Activated T-cell treated with anti-CD3 and anti-CD28 coated beads, Interleukin-2, amount 50 U/mL, for 72 hours (primary cell): ENCODE results near the gene AKT1. TPM values are rescaled to one million over a fixed set of nuclear protein-coding genes. Genes with fewer than 3 reads are reported as not detected.

Source experiments
- ATAC-seq, 2 donors: fragments of 150-1000 bp; cut with Tn5 transposase; replicated peaks in 1 of 2; 2 replicates each; pipeline ENCODE4 v1.10.0; 2021; ENCODE audit warnings: moderate library complexity in 2 of 2, mild to moderate bottlenecking in 1 of 2
- DNase-seq, 2 donors: peaks; one replicate each; pipeline ENCODE4 v3.0.0; 2021 to 2022; ENCODE audit warnings: mixed read lengths in 1 of 2
- H3K27ac Mint-ChIP-seq: one replicate; pipeline ENCODE4 v1.8.0; 2022; ENCODE audit warnings: mild to moderate bottlenecking, moderate library complexity, mixed read lengths
- H3K27me3 Mint-ChIP-seq: one replicate; pipeline ENCODE4 v1.8.0; 2022; ENCODE audit warnings: low read depth, mixed read lengths
- H3K36me3 Mint-ChIP-seq, 2 donors: one replicate each; pipeline ENCODE4 v1.8.0; 2022; ENCODE audit warnings: mixed read lengths in 2 of 2, mild to moderate bottlenecking in 1 of 2; ENCODE audit not compliant: insufficient read depth in 2 of 2
- H3K4me1 Mint-ChIP-seq: one replicate; pipeline ENCODE4 v1.8.0; 2022; ENCODE audit warnings: low read depth, mixed read lengths
- H3K4me3 Mint-ChIP-seq, 2 donors: one replicate each; pipeline ENCODE4 v1.8.0; 2022; ENCODE audit warnings: mild to moderate bottlenecking in 2 of 2, mixed read lengths in 2 of 2, moderate library complexity in 2 of 2
- H3K9me3 Mint-ChIP-seq, 2 donors: one replicate each; pipeline ENCODE4 v1.8.0; 2022; ENCODE audit warnings: mixed read lengths in 2 of 2
- total RNA-seq, 2 donors: library from RNA; stranded (reverse); gene quantifications; one replicate each; pipeline ENCODE4 v1.2.3, GENCODE V29; 2022

The AKT1 gene
- total RNA-seq, 2 donors from 2014 or later, result 98.0 to 113 TPM

DNA sequence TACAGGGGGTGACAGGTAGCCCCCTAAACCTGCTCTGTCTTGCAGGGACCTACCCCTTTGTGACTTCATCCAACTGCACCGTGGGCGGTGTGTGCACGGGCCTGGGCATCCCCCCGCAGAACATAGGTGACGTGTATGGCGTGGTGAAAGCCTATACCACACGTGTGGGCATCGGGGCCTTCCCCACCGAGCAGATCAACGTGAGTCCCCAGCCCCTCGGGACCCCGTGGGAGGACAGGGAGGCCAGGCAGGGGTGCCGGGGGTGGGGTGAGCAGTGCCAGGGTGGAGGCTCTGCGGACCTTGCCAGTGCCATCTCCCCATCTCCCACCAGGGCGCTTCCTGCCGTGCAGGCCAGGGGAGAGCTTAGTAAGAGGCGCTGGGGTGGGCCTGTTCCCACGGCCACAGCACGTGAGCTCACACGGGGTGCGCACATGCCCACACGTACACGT, 53.7 kb downstream of the AKT1 start:
- Mint-ChIP-seq H3K9me3 (no peaks in the 10 kb centered on the region), H3K4me1 (peaks cover 7% of the 10 kb centered on the region), H3K4me3 (no peak overlapping the region), H3K27me3 (no peaks in the 10 kb centered on the region), H3K27ac (no peak overlapping the region), H3K36me3 (no peaks in the 10 kb centered on the region)
- DNase-seq, result no peak
- no peak for ATAC-seq

DNA sequence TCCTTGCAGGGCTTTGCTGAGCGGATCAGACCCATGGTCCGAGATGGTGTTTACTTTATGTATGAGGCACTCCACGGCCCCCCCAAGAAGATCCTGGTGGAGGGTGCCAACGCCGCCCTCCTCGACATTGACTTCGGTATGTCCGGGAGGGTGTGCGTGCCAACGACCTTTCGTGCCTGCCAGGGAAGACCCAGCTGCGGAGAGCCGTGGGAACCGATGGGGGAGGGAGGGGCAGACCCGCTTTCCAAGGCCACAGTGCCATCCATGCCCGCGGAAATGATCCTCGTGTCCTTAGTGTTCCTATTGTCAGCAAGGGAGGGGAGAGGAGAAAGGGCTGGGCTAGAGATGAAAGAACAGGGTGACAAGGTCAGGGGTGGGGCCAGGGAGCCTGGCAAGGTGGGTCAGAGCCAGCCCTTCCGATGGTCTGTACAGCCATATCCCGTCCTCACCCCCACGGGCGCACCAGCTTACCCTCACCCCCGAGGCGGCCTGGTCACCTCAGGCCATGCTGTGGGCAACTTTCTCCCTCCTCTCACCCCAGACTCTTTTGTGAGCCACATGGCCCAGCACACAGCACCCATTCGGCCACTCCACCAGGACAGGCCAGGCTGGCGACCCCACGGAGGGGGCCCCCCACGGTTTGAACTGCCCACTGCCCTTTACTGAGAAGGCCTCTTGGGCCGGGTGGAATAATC, 54.3 kb downstream of the AKT1 start:
- Mint-ChIP-seq H3K4me3 (no peak overlapping the region), H3K4me1 (peaks cover 7% of the 10 kb centered on the region), H3K27me3 (no peaks in the 10 kb centered on the region), H3K9me3 (no peaks in the 10 kb centered on the region), H3K27ac (no peak overlapping the region), H3K36me3 (no peaks in the 10 kb centered on the region)
- ATAC-seq (no peak), DNase-seq (no peak)

DNA sequence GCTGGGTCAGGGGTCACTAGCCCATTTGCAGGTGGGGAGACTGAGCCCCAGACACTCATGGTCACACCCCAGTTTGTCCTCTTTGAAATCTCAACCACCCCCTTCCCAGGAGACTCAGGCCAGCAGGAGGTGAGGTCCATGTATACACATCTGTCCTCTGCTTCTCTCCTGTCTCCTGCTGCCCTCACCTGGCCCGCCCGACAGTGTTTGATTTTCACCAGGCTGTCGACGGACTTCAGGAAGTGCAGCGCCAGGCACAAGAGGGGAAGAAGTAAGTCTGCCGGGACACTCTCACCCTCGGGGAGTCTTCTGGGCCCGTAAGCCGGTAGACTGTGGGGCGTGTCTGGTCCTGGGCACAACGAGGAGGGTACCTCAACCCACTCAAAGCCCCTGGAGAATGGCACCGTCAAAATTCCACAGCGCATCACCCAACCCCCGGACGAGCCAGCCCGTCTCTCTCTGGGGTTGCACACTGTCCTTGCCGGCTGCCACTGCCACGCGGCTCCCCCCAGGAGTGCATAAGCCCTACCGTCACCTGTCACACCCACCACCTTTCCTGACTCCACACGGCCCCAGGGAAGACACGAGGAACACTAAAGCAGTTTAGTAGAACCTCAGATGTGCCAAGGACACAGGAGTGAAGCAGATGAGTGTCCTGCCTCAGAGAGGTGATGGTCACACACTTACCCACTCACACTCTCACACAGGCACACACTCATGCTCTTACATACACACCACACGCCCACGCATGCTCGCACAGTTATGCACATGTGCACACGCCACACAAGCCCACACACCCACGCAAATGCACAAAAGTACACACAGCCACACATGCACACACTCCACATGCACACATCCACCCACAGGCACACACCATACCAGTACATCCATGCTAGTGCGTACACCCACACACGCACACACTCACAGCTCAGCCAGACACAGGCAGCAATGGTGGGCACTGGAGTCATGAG, 55.7 kb downstream of the AKT1 start:
- no peaks in the 10 kb centered on the region for H3K36me3 Mint-ChIP-seq
- no peak for DNase-seq
- H3K27ac Mint-ChIP-seq, result no peak overlapping the region
- H3K9me3 Mint-ChIP-seq, result no peaks in the 10 kb centered on the region
- no peak overlapping the region for H3K4me3 Mint-ChIP-seq
- H3K4me1 Mint-ChIP-seq, result no peaks in the 10 kb centered on the region
- ATAC-seq, result no peak
- H3K27me3 Mint-ChIP-seq, result no peaks in the 10 kb centered on the region

DNA sequence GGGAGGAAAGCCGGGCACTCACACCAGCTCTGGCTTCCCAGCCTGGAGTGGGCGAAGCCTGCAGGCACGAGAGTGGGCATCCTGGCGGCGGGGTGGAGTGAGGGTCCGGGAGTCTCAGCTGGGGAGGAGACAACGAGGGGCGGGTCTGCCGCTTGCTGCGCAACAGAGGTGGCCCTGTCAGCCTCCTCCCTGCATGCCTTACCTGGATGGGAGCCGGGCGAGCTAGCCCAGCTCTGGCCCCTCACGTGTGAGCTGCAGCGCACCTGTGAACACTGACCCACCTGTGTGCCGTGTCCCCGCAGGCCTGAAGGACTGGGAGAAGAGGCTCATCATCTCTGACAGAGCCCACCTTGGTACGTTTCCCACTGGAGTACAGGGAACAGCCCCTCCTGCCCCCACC, 56.5 kb downstream of the AKT1 start:
- Mint-ChIP-seq H3K4me3 (no peak overlapping the region), H3K9me3 (no peaks in the 10 kb centered on the region), H3K27ac (no peak overlapping the region), H3K4me1 (no peaks in the 10 kb centered on the region), H3K36me3 (no peaks in the 10 kb centered on the region), H3K27me3 (no peaks in the 10 kb centered on the region)
- no peak for DNase-seq
- no peak for ATAC-seq

DNA sequence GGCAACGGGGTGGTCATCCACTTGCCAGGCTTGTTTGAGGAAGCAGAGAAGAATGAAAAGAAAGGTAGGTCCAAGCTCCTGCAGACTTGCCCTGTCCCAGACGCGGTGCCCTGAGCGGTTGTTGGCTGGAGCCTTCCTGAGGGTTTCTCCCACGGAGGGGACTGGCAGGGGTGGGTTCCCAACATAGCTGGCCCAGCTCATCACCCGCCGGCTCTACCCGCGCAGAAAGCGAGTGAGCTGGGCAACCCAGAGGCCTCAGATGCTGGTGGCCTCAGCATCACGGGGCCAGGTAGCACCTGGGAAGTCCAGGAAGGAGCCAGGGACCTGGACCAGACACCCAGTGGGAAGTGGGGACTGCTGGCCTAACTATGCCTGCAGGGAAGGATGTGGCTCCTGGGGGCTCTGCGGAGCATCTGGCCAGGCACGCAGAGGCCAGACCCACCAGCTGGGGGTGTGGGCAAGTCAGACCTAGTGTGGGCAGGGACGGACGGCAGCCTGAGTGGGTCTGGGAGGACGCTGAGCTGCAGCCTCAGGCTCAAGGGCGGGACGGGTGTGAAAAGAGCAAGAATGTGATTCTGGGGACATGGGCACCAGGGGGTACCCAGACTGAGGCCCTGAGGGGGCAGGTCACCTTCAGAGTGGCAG, 57.1 kb downstream of the AKT1 start:
- Mint-ChIP-seq H3K27ac (no peak overlapping the region), H3K27me3 (no peaks in the 10 kb centered on the region)

DNA sequence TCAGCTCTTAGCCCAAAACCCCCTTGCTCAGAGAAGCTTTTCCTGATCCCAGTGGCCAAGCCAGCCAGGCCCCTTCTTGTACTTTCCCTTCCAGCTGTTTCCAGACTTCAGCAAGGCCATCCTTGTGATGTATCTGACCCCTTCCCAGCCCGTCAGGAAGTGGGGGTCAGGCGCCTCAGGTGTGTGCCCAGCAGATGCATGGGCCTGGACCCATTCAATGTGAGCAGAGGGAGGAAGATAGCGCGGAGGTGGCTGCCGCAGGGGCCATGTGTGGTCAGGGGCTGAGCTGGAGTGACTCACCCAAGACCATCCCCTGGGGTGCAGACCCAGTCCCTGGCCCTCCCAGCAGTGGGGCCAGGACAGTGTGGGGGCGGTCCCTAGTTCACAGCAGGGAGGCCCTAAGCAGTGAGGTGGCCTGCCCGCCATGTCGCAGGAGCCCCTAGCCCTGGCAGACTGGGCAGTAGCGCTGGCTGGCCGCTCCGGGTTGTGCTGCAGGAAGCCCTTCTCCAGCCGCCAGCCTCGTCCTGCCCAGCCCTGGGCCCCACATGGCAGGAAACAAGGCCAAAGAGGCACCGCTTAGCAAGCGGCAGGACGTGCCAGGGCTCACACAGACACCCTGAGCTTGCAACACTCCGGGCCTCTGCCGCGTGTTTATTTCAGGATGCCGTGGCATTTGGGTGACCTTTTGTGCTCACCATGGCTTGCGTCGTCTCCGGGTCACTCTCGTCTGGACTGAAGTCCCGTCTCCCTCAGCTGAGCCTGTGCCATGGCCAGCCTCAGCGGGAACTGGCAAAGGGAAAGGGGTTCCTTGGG, 59.5 kb downstream of the AKT1 start:
- Mint-ChIP-seq H3K4me1 (no peaks in the 10 kb centered on the region), H3K36me3 (no peaks in the 10 kb centered on the region), H3K9me3 (no peaks in the 10 kb centered on the region), H3K27ac (no peak overlapping the region), H3K27me3 (no peaks in the 10 kb centered on the region), H3K4me3 (no peak overlapping the region)
- no peak for ATAC-seq
- DNase-seq, result no peak

More for the DNA sequence above, 57.1 kb downstream of the AKT1 start:
- no peaks in the 10 kb centered on the region for H3K36me3 Mint-ChIP-seq
- no peaks in the 10 kb centered on the region for H3K9me3 Mint-ChIP-seq
- DNase-seq (no peak), ATAC-seq (no peak)
- H3K4me1 Mint-ChIP-seq, result no peaks in the 10 kb centered on the region
- no peak overlapping the region for H3K4me3 Mint-ChIP-seq

DNA sequence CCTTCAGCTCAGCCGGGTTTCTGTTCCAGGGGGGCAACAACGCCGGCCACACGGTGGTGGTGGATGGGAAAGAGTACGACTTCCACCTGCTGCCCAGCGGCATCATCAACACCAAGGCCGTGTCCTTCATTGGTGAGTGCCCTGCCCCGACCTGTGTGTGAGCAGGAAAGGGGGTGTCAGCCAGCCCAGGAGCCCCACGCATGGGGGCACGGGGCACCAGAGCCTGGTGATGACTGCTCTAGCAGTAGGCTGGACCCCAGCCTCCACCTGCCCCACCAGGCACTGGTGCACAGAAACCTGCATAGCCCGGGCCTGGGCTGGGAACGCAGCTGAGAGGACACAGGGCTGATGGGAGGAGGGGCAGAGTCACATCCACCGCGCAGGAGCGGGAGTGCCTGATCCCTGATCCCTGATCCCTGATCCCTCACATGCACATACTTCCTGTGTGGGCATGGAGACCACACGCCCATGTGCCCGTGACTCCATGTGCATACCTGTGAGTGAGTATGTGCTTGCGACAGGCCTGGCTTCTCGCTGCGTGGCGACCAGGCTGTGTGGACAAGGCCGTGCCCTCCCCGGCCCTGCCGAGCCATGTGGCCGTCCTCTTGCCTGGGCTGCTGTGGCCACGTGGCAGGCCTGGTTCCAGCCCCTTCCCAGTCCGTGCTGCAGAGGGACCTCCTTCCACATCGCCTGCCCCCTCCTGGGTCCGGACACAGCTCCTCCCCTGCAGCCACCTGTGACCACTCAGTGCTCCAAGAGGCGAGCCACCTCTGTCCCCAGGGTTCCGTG, 60.4 kb downstream of the AKT1 start:
- Mint-ChIP-seq H3K9me3 (no peaks in the 10 kb centered on the region), H3K27me3 (no peaks in the 10 kb centered on the region), H3K4me1 (no peaks in the 10 kb centered on the region), H3K27ac (no peak overlapping the region), H3K36me3 (no peaks in the 10 kb centered on the region), H3K4me3 (no peak overlapping the region)
- no peak for ATAC-seq
- DNase-seq, result no peak

DNA sequence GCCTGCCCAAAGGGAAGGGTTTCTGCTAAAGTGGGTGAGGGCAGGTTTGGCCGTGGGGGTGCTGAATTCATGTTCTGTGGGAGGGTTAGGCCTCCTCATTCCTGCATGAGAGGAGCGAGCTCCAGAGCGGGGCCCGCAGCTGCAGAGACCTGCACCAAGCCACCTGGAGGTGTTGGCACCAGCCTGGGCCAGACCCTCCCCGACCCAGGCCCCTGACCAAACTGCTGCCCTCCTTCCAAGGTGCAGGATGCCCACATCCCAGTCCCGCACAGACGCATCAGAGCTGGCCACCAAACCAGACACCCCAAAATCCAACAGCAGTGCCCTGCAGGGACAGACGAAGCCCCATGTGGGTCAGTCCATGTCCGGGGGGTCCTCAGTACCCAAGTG, 61.0 kb downstream of the AKT1 start:
- ATAC-seq (no peak), DNase-seq (no peak)
- no peaks in the 10 kb centered on the region for H3K36me3 Mint-ChIP-seq
- no peak overlapping the region for H3K4me3 Mint-ChIP-seq
- H3K4me1 Mint-ChIP-seq, result no peaks in the 10 kb centered on the region
- H3K27ac Mint-ChIP-seq, result no peak overlapping the region
- no peaks in the 10 kb centered on the region for H3K9me3 Mint-ChIP-seq
- no peaks in the 10 kb centered on the region for H3K27me3 Mint-ChIP-seq

DNA sequence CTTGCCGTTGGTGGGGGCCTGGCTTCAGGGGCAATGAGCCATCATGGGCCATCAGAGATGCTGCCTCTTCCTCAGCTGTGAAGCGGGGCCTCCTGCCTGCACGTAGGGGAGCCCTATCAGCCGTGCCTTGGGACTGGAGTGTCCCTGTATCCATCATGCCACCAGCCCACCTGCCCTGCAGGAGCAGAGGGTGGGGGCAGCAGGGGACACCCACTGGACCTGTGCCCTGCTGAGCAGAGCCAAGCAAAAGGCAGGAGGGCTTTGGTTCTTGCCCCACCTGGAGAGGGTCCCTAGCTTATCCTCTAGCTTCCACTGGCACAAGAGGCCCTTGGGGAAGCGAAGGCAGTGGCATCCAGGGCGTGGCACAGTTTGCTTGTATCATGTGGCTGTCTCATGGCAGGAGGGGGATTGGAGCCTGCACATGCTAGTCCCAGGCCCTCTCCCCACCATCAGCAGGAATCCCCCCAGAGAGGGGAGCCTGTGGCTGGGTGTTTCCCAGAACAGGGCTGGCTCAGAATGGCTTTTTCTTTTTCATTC, 61.4 kb downstream of the AKT1 start:
- ATAC-seq (no peak), DNase-seq (no peak)
- Mint-ChIP-seq H3K27ac (no peak overlapping the region), H3K4me1 (no peaks in the 10 kb centered on the region), H3K36me3 (no peaks in the 10 kb centered on the region), H3K9me3 (no peaks in the 10 kb centered on the region), H3K27me3 (no peaks in the 10 kb centered on the region), H3K4me3 (no peak overlapping the region)

DNA sequence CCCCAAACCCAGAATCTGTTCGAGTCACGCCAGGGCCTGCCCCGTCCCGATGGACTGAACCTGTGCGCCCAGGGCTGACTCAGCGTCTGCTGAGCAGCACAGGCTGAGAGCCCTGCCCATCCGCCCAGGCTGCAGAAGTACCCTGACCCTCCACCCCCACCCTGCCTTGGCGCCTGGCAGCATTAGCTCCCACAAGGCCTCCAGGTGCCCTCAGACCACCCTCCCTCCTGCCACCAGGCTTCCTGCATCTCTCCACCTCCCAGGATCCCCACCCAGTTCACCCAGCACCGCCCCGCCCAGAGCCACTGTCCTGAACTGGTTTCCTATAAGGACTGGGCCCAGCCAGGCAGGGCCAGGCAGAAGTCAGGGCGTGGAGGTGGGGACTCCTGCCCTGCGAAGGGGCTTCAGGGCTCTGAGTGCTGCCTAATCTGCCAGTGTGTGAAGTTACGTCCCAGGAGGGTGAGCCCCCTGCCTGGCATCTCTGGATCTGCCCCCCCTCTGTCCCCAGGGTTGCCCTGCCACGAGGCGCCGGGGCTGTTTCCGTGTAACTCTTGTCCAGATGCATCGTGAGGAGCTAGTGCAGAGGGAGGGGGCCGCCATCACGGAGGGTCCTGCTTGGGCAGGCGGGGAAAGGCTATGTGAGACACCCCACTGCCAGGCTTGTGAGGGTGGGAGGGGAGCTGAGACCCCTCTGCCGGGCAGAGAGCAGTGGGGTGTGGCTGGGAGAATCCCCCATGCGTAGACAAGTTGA, 62.4 kb downstream of the AKT1 start:
- H3K36me3 Mint-ChIP-seq, result no peaks in the 10 kb centered on the region
- H3K27me3 Mint-ChIP-seq, result no peaks in the 10 kb centered on the region
- H3K4me3 Mint-ChIP-seq, result no peak overlapping the region
- DNase-seq, result no peak
- ATAC-seq, result no peak
- no peak overlapping the region for H3K27ac Mint-ChIP-seq
- H3K4me1 Mint-ChIP-seq, result no peaks in the 10 kb centered on the region
- H3K9me3 Mint-ChIP-seq, result no peaks in the 10 kb centered on the region

DNA sequence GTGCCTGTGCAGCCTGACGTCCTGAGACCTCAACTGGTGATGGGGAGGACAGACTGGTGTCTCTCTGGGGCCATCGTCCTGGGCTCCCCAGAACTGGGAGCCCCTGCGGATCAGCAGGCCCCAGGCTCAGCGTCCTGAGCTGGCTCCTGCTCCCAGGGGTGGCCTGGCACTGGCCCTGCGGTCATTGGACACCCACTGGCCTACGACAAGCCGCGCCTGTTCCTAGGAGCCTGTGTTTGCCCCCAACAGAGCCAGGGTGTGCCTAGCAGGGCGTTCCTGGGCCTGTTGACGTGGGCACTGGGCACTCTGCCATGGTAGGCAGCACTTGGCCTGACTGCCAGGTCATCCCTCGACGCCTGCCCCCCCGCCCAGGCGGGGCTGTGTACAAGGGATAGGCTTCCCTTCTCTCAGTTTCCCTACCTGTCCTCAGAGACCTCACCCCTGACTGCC, 63.2 kb downstream of the AKT1 start:
- no peaks in the 10 kb centered on the region for H3K36me3 Mint-ChIP-seq
- no peak for ATAC-seq
- no peak overlapping the region for H3K4me3 Mint-ChIP-seq
- no peak overlapping the region for H3K27ac Mint-ChIP-seq
- no peak for DNase-seq
- no peaks in the 10 kb centered on the region for H3K27me3 Mint-ChIP-seq
- no peaks in the 10 kb centered on the region for H3K4me1 Mint-ChIP-seq
- H3K9me3 Mint-ChIP-seq, result no peaks in the 10 kb centered on the region
